ENCODE results near the gene NUBPL. TPM values are rescaled to one million over a fixed set of nuclear protein-coding genes. Genes with fewer than 3 reads are reported as not detected.

The NUBPL gene
- total RNA-seq, 1 experiment from 2014 or later = 11.6 TPM

DNA sequence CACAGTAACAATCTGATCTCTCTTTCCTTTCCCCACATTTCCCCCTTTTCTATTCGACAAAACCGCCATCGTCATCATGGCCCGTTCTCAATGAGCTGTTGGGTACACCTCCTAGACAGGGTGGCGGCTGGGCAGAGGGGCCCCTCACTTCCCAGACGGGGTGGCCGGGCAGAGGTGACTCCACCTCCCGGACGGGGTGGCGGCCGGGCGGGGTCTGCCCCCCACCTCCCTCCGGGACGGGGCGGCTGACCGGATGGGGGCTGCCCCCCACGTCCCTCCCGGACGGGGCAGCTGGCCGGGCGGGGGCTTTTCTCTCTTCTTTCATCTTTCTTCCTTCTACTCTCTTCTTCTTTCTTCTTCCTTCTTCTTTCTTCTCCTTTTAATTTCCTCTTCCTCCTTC lies 1.3 kb upstream of the NUBPL start:
- no peak overlapping the region for H3K4me3 Mint-ChIP-seq
- H3K27me3 Mint-ChIP-seq (ENCODE audit: low read depth) = peaks cover 5% of the 10 kb centered on the region
- H3K4me1 Mint-ChIP-seq = peaks cover 6% of the 10 kb centered on the region
- H3K36me3 Mint-ChIP-seq = no peaks in the 10 kb centered on the region
- TF ChIP-seq TP53 (CRISPR knock-in tag; IDR thresholded peaks at IDR 0.05) (no peak), JAZF1 (CRISPR knock-in tag; IDR thresholded peaks at IDR 0.05) (no peak), NR3C1 (CRISPR knock-in tag; conservative IDR thresholded peaks at IDR 0.05; ENCODE audit: low read depth) (no peak), HMGA2 (CRISPR knock-in tag; IDR thresholded peaks at IDR 0.05) (no peak), RELA (CRISPR knock-in tag; IDR thresholded peaks at IDR 0.05; ENCODE audit: borderline replicate concordance) (no peak)
- ChIA-PET CTCF (no interaction called here), POLR2A (no interaction called here)
- peaks cover 12% of the 10 kb centered on the region for H3K9me3 Mint-ChIP-seq
- DNase-seq (ENCODE audit: low spot score) (no peak), ATAC-seq (no peak)
- H3K27ac Mint-ChIP-seq = no peak overlapping the region

DNA sequence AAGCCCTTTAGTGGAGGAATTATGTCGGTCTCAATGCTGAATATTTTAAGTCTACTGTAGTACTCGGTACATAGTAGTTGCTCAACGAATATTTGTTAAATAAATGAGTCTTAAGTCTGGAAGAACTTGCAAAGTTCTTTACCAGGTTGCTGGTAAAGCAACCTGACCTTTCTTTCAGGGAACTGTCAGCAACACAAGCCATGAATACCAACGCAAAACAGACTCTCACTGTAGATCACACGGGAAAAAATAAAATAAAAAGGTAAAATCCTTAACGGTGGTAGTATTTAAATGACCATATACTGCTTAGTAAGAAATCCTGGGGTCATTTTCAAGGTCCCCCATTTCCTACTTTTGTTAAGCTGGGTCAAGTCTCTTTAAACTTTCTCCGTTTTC lies 447 bp upstream of the NUBPL start:
- Mint-ChIP-seq H3K27me3 (ENCODE audit: low read depth) (peaks cover 3% of the 10 kb centered on the region), H3K36me3 (no peaks in the 10 kb centered on the region), H3K4me1 (peaks cover 6% of the 10 kb centered on the region), H3K9me3 (peaks cover 12% of the 10 kb centered on the region), H3K4me3 (peak overlapping the region; percentile 91), H3K27ac (peak overlapping the region; percentile 10)
- POLR2A ChIA-PET = no interaction called here
- TF ChIP-seq ZNF396 (CRISPR knock-in tag; IDR thresholded peaks at IDR 0.05; ENCODE audit: borderline replicate concordance) (no peak), SMAD3 (CRISPR knock-in tag; IDR thresholded peaks at IDR 0.05; ENCODE audit: borderline replicate concordance) (no peak), PRDM15 (CRISPR knock-in tag; IDR thresholded peaks at IDR 0.05) (no peak), SMAD4 (CRISPR knock-in tag; IDR thresholded peaks at IDR 0.05) (no peak), ZNF219 (CRISPR knock-in tag; IDR thresholded peaks at IDR 0.05; ENCODE audit: borderline replicate concordance) (no peak), NFE2L1 (CRISPR knock-in tag; IDR thresholded peaks at IDR 0.05) (no peak), SP1 (CRISPR knock-in tag; conservative IDR thresholded peaks at IDR 0.05) (no peak), FOXK1 (CRISPR knock-in tag; IDR thresholded peaks at IDR 0.05) (no peak), IRF1 (CRISPR knock-in tag; IDR thresholded peaks at IDR 0.05) (no peak), ZNF138 (CRISPR knock-in tag; conservative IDR thresholded peaks at IDR 0.05) (no peak), RORB (CRISPR knock-in tag; IDR thresholded peaks at IDR 0.05) (no peak), ZNF671 (CRISPR knock-in tag; IDR thresholded peaks at IDR 0.05) (no peak)
- TF ChIP-seq, protein P1, sequence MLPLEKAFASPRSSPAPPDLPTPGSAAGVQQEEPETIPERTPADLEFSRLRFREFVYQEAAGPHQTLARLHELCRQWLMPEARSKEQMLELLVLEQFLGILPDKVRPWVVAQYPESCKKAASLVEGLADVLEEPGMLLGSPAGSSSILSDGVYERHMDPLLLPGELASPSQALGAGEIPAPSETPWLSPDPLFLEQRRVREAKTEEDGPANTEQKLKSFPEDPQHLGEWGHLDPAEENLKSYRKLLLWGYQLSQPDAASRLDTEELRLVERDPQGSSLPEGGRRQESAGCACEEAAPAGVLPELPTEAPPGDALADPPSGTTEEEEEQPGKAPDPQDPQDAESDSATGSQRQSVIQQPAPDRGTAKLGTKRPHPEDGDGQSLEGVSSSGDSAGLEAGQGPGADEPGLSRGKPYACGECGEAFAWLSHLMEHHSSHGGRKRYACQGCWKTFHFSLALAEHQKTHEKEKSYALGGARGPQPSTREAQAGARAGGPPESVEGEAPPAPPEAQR (CRISPR knock-in tag; IDR thresholded peaks at IDR 0.05) = no peak
- TF ChIP-seq, protein P2, sequence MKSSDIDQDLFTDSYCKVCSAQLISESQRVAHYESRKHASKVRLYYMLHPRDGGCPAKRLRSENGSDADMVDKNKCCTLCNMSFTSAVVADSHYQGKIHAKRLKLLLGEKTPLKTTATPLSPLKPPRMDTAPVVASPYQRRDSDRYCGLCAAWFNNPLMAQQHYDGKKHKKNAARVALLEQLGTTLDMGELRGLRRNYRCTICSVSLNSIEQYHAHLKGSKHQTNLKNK (CRISPR knock-in tag; IDR thresholded peaks at IDR 0.05) = no peak
- TF ChIP-seq, protein P3, sequence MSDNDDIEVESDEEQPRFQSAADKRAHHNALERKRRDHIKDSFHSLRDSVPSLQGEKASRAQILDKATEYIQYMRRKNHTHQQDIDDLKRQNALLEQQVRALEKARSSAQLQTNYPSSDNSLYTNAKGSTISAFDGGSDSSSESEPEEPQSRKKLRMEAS (CRISPR knock-in tag; IDR thresholded peaks at IDR 0.05) = no peak
- ATAC-seq = peak; percentile 37; the same call in 1 of the 2 replicates
- CTCF ChIA-PET = no interaction called here
- DNase-seq (ENCODE audit: low spot score) = no peak

All from WTC11 (cell line).